ENCODE data around the gene SMCP.

DNA sequence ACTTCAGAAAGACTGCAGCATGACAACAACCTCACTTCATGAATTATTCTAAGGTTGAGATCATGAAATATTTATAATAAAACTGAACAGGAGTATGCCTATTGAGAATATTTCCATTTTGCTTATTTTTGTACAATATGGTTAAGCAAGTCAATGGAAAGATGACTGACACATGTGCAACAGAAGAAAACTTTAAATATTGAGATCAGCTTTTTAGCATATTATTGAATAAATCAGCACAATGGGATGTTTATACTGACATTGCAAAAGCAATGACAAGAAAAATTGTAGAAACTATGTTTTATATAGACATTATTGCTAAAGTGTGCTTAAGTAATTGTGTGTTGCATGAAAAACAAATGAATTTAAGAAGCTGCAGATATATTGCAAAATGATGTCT, 13.7 kb upstream of the SMCP start:
- no peak for TF ChIP-seq CTCF (IDR thresholded peaks at IDR 0.05; ENCODE audit: insufficient read depth, low read depth, low read length)
- no peak for TF ChIP-seq EZH2 (IDR thresholded peaks at IDR 0.05; ENCODE audit: insufficient read depth, low read length)

Measured in astrocyte (in vitro differentiated cells and primary cell).